Epidermal melanocyte (primary cell): Measurements from ENCODE around the gene CARD16.

Experiments used
- DNase-seq: peaks from one replicate; pipeline ENCODE4 v3.0.0; 2011; ENCODE audit warnings: low spot score; ENCODE audit not compliant: insufficient read length

CARD16 gene

DNA sequence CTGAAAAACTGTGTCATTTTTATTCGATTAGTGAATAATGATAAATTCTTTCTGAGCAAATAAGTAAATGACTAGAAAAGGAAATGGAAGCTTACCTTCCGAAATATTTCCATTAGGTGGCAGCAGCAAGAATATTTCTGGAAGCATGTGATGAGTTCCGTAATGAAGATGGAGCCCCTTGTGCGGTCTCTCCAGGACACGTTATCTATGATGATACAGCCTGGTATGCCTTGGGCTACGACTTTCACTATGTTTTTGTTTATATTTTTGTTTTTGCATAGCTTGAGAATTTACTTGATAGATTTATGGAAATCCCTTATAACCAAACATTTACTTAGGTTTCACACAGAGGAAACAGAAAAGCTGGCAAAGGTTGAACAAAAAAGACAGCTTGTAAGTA, 47.8 kb downstream of the CARD16 start:
- no peak for DNase-seq

DNA sequence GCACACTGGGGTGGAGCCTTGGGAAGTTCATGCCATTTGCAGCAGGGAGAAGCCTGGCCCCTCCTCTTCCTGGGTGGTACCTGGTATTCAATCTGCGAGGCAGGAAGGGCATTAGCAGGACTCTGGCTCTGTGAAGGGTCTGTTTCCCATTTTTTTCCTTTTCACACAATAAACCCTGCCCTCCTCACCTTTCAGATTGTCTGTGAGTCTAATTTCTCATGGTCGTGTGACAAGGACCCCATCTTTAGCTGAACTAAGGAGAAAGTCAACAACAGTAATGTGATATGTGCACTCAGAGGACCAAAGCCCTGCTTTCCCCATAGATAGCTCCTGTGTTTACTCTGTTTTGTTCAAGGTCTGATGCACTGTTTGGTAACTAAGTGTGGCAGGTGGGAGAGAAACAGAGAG, 50.1 kb downstream of the CARD16 start:
- no peak for DNase-seq

DNA sequence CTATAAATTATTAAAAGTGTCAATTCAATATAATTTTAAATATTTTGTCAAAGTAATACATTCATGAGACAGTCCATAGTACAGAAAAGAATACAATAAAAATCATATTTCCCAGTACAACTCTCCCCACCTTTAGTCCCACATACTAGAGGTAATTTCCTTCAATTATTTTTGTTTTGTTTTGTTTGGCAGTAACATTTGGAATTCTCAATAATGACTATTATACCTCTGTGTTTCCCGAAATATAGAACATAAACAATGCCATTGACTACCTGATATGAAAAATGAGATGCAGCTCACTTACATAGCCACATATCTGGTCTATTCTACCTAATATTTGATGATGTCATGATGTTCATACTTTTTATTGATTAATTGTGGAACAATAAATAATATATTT, 52.4 kb downstream of the CARD16 start:
- DNase-seq, result no peak

DNA sequence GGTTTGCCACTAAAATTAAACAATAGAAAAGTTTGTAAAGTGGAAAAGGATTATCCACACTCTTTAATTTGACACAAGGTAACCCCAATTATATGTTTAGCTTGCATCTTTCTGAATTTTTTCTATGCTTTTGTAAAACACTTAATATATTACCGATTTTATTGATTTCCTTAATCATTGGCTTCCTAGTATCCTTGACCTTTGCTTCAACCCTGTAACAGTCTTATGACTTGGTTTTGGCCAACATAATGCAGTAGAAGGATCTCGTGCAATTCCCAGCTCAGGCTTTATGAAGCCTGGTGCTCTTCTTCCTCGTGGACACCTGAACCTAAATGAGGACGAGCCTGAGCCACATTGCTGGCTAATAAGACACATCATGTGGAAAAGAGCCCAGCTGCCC, 53.1 kb downstream of the CARD16 start:
- DNase-seq, result no peak
